GM18907 (cell line): ENCODE measurements around the gene CCDC93.

ENCODE experiments used
- ATAC-seq: cut with Tn5 transposase; IDR thresholded peaks from one replicate; pipeline ENCODE4 v1.9.1; 2021; ENCODE audit warnings: mild to moderate bottlenecking, moderate library complexity; ENCODE audit not compliant: unreplicated experiment

CCDC93 gene

GRCh38 chr2:118013724-118014491 lies at the start of gene CCDC93:
Gene CCDC93 (minus strand): TSS chr2:118014070. CDS start chr2:118013995, 75 bp downstream.
- ATAC-seq: peak; percentile 92

GRCh38 chr2:118062669-118063068 lies 48.8 kb upstream of the CCDC93 start:
- no peak for ATAC-seq

- ATAC-seq: no peak
Measured at GRCh38 chr2:118062048-118062447, 48.2 kb upstream of the CCDC93 start.

GRCh38 chr2:118061135-118061955 lies 47.5 kb upstream of the CCDC93 start:
- peak; percentile 83 for ATAC-seq

- no peak for ATAC-seq
Measured at GRCh38 chr2:118059919-118060478, 46.1 kb upstream of the CCDC93 start.

GRCh38 chr2:118058951-118059350 lies 45.1 kb upstream of the CCDC93 start:
- ATAC-seq: no peak

GRCh38 chr2:118056801-118057200 lies 42.9 kb upstream of the CCDC93 start:
- ATAC-seq: no peak

GRCh38 chr2:118056165-118056534 lies 42.3 kb upstream of the CCDC93 start:
- peak; percentile 93 for ATAC-seq

GRCh38 chr2:118055512-118056164 lies 41.8 kb upstream of the CCDC93 start:
- peak; percentile 78 for ATAC-seq

- ATAC-seq: no peak
Measured at GRCh38 chr2:118054213-118055008, 40.5 kb upstream of the CCDC93 start.

- ATAC-seq: no peak
Measured at GRCh38 chr2:118053681-118054080, 39.8 kb upstream of the CCDC93 start.

GRCh38 chr2:118052474-118052873 lies 38.6 kb upstream of the CCDC93 start:
- ATAC-seq: no peak

- ATAC-seq: no peak
Measured at GRCh38 chr2:118051826-118052358, 38.0 kb upstream of the CCDC93 start.

GRCh38 chr2:118050974-118051373 lies 37.1 kb upstream of the CCDC93 start:
- no peak for ATAC-seq

- ATAC-seq: no peak
Measured at GRCh38 chr2:118050386-118050785, 36.5 kb upstream of the CCDC93 start.

GRCh38 chr2:118049816-118050140 lies 35.9 kb upstream of the CCDC93 start:
- peak; percentile 78 for ATAC-seq

- ATAC-seq: no peak
Measured at GRCh38 chr2:118049140-118049815, 35.4 kb upstream of the CCDC93 start.

- no peak for ATAC-seq
Measured at GRCh38 chr2:118048401-118048800, 34.5 kb upstream of the CCDC93 start.

- ATAC-seq: no peak
Measured at GRCh38 chr2:118047380-118047826, 33.5 kb upstream of the CCDC93 start.
